Gastroesophageal sphincter (tissue), 3 donors: ENCODE data around the gene RNPC3.

Source experiments
- CTCF ChIP-seq, 4 experiments: fragments of 200-600 bp in 2 of 4; fragments of 450-650 bp in 2 of 4; sonication (generic) in 1 of 4; IDR thresholded peaks; one replicate each; pipeline ENCODE4 v1.5.1; 2017 to 2019; ENCODE audit warnings: antibody characterized with exemption in 4 of 4, mild to moderate bottlenecking in 2 of 4, moderate library complexity in 2 of 4
- EP300 ChIP-seq: sonication (generic); formaldehyde crosslinking; IDR thresholded peaks from one replicate; pipeline ENCODE4 v1.6.1; 2017; ENCODE audit warnings: antibody characterized with exemption, mild to moderate bottlenecking
- POLR2A ChIP-seq, 2 donors: fragments of 450-650 bp; IDR thresholded peaks; one replicate each; pipeline ENCODE4 v1.6.1; 2017; ENCODE audit warnings: antibody characterized with exemption in 2 of 2, mild to moderate bottlenecking in 2 of 2, moderate library complexity in 1 of 2

GRCh38 chr1:103569493-103569892, 44.0 kb downstream of the RNPC3 start:
- TF ChIP-seq CTCF (IDR thresholded peaks at IDR 0.05): no peak
- TF ChIP-seq POLR2A (IDR thresholded peaks at IDR 0.05): no peak
- no peak for TF ChIP-seq EP300
